Panc1 (cell line): Measurements from ENCODE around the gene CCDC183.

Source experiments
- CTCF ChIP-seq: fragments of 450-650 bp; IDR thresholded peaks from 2 replicates; pipeline ENCODE4 v1.5.1; 2017; ENCODE audit warnings: mild to moderate bottlenecking
- REST ChIP-seq, 2 experiments: IDR thresholded peaks; 2 replicates each; pipeline ENCODE4 v1.6.1; 2011 to 2012; ENCODE audit warnings: low read depth in 2 of 2, control low read depth in 1 of 2, low read length in 1 of 2, mild to moderate bottlenecking in 1 of 2, moderate library complexity in 1 of 2; ENCODE audit not compliant: insufficient read depth in 1 of 2

- TF ChIP-seq CTCF (no peak), REST (IDR thresholded peaks at IDR 0.05; ENCODE audit: insufficient read depth in 1 of 2, low read depth in 2 of 2, low read length in 1 of 2) (no peak)
Measured at GRCh38 chr9:136854842-136855460, 58.8 kb downstream of the CCDC183 start.
